ENCODE results near the gene CDH13.

The CDH13 gene

GRCh38 chr16:82783933-82784572 is 157.3 kb downstream of the CDH13 start:
- Histone ChIP-seq H3K27ac (ENCODE audit: low read depth, low read length) (no peak overlapping the region), H3K4me1 (ENCODE audit: control insufficient read depth, insufficient read depth, low read length) (peaks cover 14% of the 10 kb centered on the region), H3K36me3 (ENCODE audit: control insufficient read depth, insufficient read depth, low read length) (no peaks in the 10 kb centered on the region), H3K4me3 (ENCODE audit: low read depth, low read length) (no peak overlapping the region), H3K9me3 (ENCODE audit: control insufficient read depth, insufficient read depth, low read depth, low read length) (no peaks in the 10 kb centered on the region), H3K9ac (ENCODE audit: low read length) (no peak overlapping the region), H3K27me3 (ENCODE audit: control insufficient read depth, insufficient read depth, low read length) (no peaks in the 10 kb centered on the region)

DNA sequence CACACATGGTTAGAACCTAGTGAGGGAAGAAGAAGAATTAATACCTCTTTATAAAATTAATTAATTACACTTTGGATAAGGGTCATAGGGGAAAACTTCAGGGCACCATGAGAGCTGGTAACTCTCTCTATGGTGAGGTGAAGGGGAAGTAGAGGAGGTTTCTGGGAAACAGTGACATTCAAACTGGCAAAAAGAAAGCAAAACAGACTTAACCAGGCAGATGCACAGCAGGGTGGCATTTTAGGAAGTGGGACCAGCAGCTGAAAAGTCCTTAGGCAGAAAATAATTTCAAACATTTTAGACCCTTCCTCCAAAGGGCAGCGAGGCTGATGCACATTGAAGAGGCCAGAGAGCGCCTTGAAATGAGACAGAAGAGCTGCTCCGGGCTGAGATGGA is 157.8 kb downstream of the CDH13 start:
- no peaks in the 10 kb centered on the region for H3K36me3 ChIP-seq (ENCODE audit: control insufficient read depth, insufficient read depth, low read length)
- H3K9ac ChIP-seq (ENCODE audit: low read length) = no peak overlapping the region
- no peak overlapping the region for H3K4me3 ChIP-seq (ENCODE audit: low read depth, low read length)
- H3K4me1 ChIP-seq (ENCODE audit: control insufficient read depth, insufficient read depth, low read length) = peaks cover 14% of the 10 kb centered on the region
- H3K27me3 ChIP-seq (ENCODE audit: control insufficient read depth, insufficient read depth, low read length) = no peaks in the 10 kb centered on the region
- H3K9me3 ChIP-seq (ENCODE audit: control insufficient read depth, insufficient read depth, low read depth, low read length) = no peaks in the 10 kb centered on the region
- H3K27ac ChIP-seq (ENCODE audit: low read depth, low read length) = no peak overlapping the region

- no peaks in the 10 kb centered on the region for H3K9me3 ChIP-seq (ENCODE audit: control insufficient read depth, insufficient read depth, low read depth, low read length)
- H3K9ac ChIP-seq (ENCODE audit: low read length) = no peak overlapping the region
- H3K4me3 ChIP-seq (ENCODE audit: low read depth, low read length) = no peak overlapping the region
- H3K36me3 ChIP-seq (ENCODE audit: control insufficient read depth, insufficient read depth, low read length) = no peaks in the 10 kb centered on the region
- peaks cover 2% of the 10 kb centered on the region; the same call in 1 of the 2 replicates for H3K4me1 ChIP-seq (ENCODE audit: control insufficient read depth, insufficient read depth, low read length)
- H3K27me3 ChIP-seq (ENCODE audit: control insufficient read depth, insufficient read depth, low read length) = no peaks in the 10 kb centered on the region
- no peak overlapping the region for H3K27ac ChIP-seq (ENCODE audit: low read depth, low read length)
These were observed 161.5 kb downstream of the CDH13 start for GRCh38 chr16:82788225-82788624.

- H3K4me1 ChIP-seq (ENCODE audit: control insufficient read depth, insufficient read depth, low read length) = peaks cover 4% of the 10 kb centered on the region; the same call in 1 of the 2 replicates
- no peak overlapping the region for H3K9ac ChIP-seq (ENCODE audit: low read length)
- H3K27me3 ChIP-seq (ENCODE audit: control insufficient read depth, insufficient read depth, low read length) = no peaks in the 10 kb centered on the region
- H3K4me3 ChIP-seq (ENCODE audit: low read depth, low read length) = no peak overlapping the region
- H3K9me3 ChIP-seq (ENCODE audit: control insufficient read depth, insufficient read depth, low read depth, low read length) = no peaks in the 10 kb centered on the region
- H3K27ac ChIP-seq (ENCODE audit: low read depth, low read length) = no peak overlapping the region
- H3K36me3 ChIP-seq (ENCODE audit: control insufficient read depth, insufficient read depth, low read length) = no peaks in the 10 kb centered on the region
These were observed 162.2 kb downstream of the CDH13 start for GRCh38 chr16:82788919-82789318.

DNA sequence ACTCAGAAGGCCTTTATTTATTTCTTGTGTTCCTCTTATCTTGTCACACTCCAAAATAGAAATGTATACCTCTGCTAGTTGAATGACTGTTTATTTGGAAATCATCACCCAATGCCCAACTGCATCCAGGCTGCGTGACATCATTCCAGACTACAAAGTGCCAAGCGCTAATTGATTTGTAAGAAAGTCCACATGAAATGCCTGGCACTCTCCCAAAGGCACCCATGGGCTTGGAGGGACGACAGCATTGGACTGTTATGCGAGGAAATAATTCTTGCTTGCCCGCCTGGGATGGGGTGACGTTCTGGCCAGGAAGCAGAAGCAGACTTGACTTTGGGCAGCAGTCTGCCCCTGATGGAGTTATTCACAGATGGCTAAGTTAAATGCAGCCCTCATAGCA is 165.9 kb downstream of the CDH13 start:
- Histone ChIP-seq H3K36me3 (ENCODE audit: control insufficient read depth, insufficient read depth, low read length) (no peaks in the 10 kb centered on the region), H3K4me3 (ENCODE audit: low read depth, low read length) (no peak overlapping the region), H3K27ac (ENCODE audit: low read depth, low read length) (no peak overlapping the region), H3K4me1 (ENCODE audit: control insufficient read depth, insufficient read depth, low read length) (peaks cover 4% of the 10 kb centered on the region; the same call in 1 of the 2 replicates), H3K9ac (ENCODE audit: low read length) (no peak overlapping the region), H3K9me3 (ENCODE audit: control insufficient read depth, insufficient read depth, low read depth, low read length) (no peaks in the 10 kb centered on the region), H3K27me3 (ENCODE audit: control insufficient read depth, insufficient read depth, low read length) (no peaks in the 10 kb centered on the region)

- Histone ChIP-seq H3K27ac (ENCODE audit: low read depth, low read length) (no peak overlapping the region), H3K27me3 (ENCODE audit: control insufficient read depth, insufficient read depth, low read length) (no peaks in the 10 kb centered on the region), H3K4me1 (ENCODE audit: control insufficient read depth, insufficient read depth, low read length) (peaks cover 4% of the 10 kb centered on the region; the same call in 1 of the 2 replicates), H3K4me3 (ENCODE audit: low read depth, low read length) (no peak overlapping the region), H3K9ac (ENCODE audit: low read length) (no peak overlapping the region), H3K9me3 (ENCODE audit: control insufficient read depth, insufficient read depth, low read depth, low read length) (no peaks in the 10 kb centered on the region), H3K36me3 (ENCODE audit: control insufficient read depth, insufficient read depth, low read length) (no peaks in the 10 kb centered on the region)
These were observed 166.9 kb downstream of the CDH13 start for GRCh38 chr16:82793528-82794245.

DNA sequence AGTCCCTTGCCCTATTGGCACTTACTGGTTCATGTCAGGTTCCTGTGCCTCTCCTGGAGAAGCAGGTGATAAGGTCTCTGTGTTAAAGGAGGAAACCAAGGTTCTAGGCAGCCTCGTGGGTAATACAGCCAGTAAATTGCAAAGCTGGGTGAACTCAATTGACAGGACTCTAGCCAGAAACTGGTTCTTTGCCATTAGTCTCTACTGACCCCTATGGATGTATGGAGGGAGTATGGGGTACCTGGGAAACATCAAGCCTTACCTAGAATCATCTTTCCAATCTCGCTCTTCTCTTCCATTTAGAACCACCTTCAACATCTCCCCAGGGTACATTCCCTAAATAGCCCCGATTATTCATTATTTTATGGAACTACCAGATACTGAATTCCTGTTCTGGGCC is 169.3 kb downstream of the CDH13 start:
- Histone ChIP-seq H3K36me3 (ENCODE audit: control insufficient read depth, insufficient read depth, low read length) (no peaks in the 10 kb centered on the region), H3K27me3 (ENCODE audit: control insufficient read depth, insufficient read depth, low read length) (no peaks in the 10 kb centered on the region), H3K9me3 (ENCODE audit: control insufficient read depth, insufficient read depth, low read depth, low read length) (no peaks in the 10 kb centered on the region), H3K27ac (ENCODE audit: low read depth, low read length) (no peak overlapping the region), H3K4me1 (ENCODE audit: control insufficient read depth, insufficient read depth, low read length) (peaks cover 4% of the 10 kb centered on the region; the same call in 1 of the 2 replicates), H3K4me3 (ENCODE audit: low read depth, low read length) (no peak overlapping the region), H3K9ac (ENCODE audit: low read length) (no peak overlapping the region)

- no peaks in the 10 kb centered on the region for H3K27me3 ChIP-seq (ENCODE audit: control insufficient read depth, insufficient read depth, low read length)
- H3K4me3 ChIP-seq (ENCODE audit: low read depth, low read length) = no peak overlapping the region
- H3K27ac ChIP-seq (ENCODE audit: low read depth, low read length) = no peak overlapping the region
- no peaks in the 10 kb centered on the region for H3K4me1 ChIP-seq (ENCODE audit: control insufficient read depth, insufficient read depth, low read length)
- H3K9ac ChIP-seq (ENCODE audit: low read length) = no peak overlapping the region
- no peaks in the 10 kb centered on the region for H3K36me3 ChIP-seq (ENCODE audit: control insufficient read depth, insufficient read depth, low read length)
- H3K9me3 ChIP-seq (ENCODE audit: control insufficient read depth, insufficient read depth, low read depth, low read length) = no peaks in the 10 kb centered on the region
These were observed 174.6 kb downstream of the CDH13 start for GRCh38 chr16:82801361-82801760.

DNA sequence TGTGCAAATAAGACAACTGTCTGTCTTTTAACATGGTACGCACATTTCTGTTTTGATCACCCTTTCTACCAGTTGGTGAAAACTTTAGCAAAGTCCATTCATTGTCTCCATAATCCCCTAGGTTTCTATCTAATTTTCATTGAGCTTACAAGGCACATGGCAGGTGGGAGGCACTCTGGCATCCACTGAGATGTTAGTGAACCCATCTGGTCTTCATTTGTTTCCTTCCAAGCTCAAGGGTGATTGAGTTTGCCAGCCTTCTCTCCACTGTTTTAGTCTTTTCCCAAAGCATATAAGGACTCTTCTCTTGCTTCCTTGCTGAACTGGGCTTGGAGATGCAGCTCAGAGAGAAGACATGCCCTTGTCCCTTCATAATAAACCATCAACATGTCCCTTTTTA is 179.1 kb downstream of the CDH13 start:
- H3K9me3 ChIP-seq (ENCODE audit: control insufficient read depth, insufficient read depth, low read depth, low read length) = no peaks in the 10 kb centered on the region
- no peak overlapping the region for H3K9ac ChIP-seq (ENCODE audit: low read length)
- no peaks in the 10 kb centered on the region for H3K27me3 ChIP-seq (ENCODE audit: control insufficient read depth, insufficient read depth, low read length)
- no peak overlapping the region for H3K4me3 ChIP-seq (ENCODE audit: low read depth, low read length)
- H3K27ac ChIP-seq (ENCODE audit: low read depth, low read length) = no peak overlapping the region
- H3K36me3 ChIP-seq (ENCODE audit: control insufficient read depth, insufficient read depth, low read length) = no peaks in the 10 kb centered on the region
- H3K4me1 ChIP-seq (ENCODE audit: control insufficient read depth, insufficient read depth, low read length) = no peaks in the 10 kb centered on the region

DNA sequence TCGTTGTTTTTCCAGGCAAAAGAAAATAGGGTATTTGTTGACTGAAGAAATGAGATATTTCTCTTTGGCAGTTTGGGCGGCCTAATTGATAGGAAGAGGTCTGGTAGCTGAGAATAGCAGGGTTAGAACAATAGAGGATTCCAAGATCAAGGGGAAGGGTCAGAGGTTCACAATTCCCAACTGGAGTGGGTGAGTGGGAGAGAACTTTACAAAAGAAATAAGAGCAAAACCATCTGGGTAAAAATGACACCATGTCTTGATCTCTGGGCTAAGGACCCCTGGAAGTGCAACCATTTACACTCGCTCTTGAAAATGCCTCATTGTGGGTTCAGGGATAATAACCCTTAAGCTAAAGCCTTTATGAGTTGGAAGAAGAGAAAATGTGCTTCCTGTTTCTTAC is 180.5 kb downstream of the CDH13 start:
- no peak overlapping the region for H3K4me3 ChIP-seq (ENCODE audit: low read depth, low read length)

GRCh38 chr16:82808036-82808435 is 181.3 kb downstream of the CDH13 start:
- Histone ChIP-seq H3K4me3 (ENCODE audit: low read depth, low read length) (no peak overlapping the region), H3K27ac (ENCODE audit: low read depth, low read length) (no peak overlapping the region), H3K36me3 (ENCODE audit: control insufficient read depth, insufficient read depth, low read length) (no peaks in the 10 kb centered on the region), H3K9me3 (ENCODE audit: control insufficient read depth, insufficient read depth, low read depth, low read length) (no peaks in the 10 kb centered on the region), H3K4me1 (ENCODE audit: control insufficient read depth, insufficient read depth, low read length) (no peaks in the 10 kb centered on the region), H3K27me3 (ENCODE audit: control insufficient read depth, insufficient read depth, low read length) (no peaks in the 10 kb centered on the region), H3K9ac (ENCODE audit: low read length) (no peak overlapping the region)

More for the DNA sequence above, 180.5 kb downstream of the CDH13 start:
- no peaks in the 10 kb centered on the region for H3K27me3 ChIP-seq (ENCODE audit: control insufficient read depth, insufficient read depth, low read length)
- no peaks in the 10 kb centered on the region for H3K9me3 ChIP-seq (ENCODE audit: control insufficient read depth, insufficient read depth, low read depth, low read length)
- no peaks in the 10 kb centered on the region for H3K36me3 ChIP-seq (ENCODE audit: control insufficient read depth, insufficient read depth, low read length)
- H3K4me1 ChIP-seq (ENCODE audit: control insufficient read depth, insufficient read depth, low read length) = no peaks in the 10 kb centered on the region
- no peak overlapping the region for H3K9ac ChIP-seq (ENCODE audit: low read length)
- no peak overlapping the region for H3K27ac ChIP-seq (ENCODE audit: low read depth, low read length)
